Stimulated activated CD8-positive, alpha-beta memory T cell treated with anti-CD3 and anti-CD28 coated beads, Interleukin-7, amount 100 ng/mL, for 4 hours (primary cell): ENCODE data around the gene TMEM273.

Experiments
- DNase-seq, 2 donors: peaks; one replicate each; pipeline ENCODE4 v3.0.0-alpha.2; 2020; ENCODE audit warnings: low read depth in 2 of 2

TMEM273 gene

GRCh38 chr10:49116509-49117375 lies 71.4 kb downstream of the TMEM273 start:
- no peak for DNase-seq

GRCh38 chr10:49115796-49116508 lies 72.2 kb downstream of the TMEM273 start:
- DNase-seq = no peak

GRCh38 chr10:49115015-49115795 lies 73.0 kb downstream of the TMEM273 start, which contains the start of gene VSTM4:
TSS of gene VSTM4 (minus strand) at chr10:49115522. CDS start at chr10:49115485, 37 bp downstream.
- DNase-seq = no peak

- DNase-seq = no peak
These were observed 73.5 kb downstream of the TMEM273 start for GRCh38 chr10:49114718-49115014.

- DNase-seq = no peak
These were observed 74.5 kb downstream of the TMEM273 start for GRCh38 chr10:49113741-49114141.

GRCh38 chr10:49112851-49113250 lies 75.3 kb downstream of the TMEM273 start:
- no peak for DNase-seq

GRCh38 chr10:49112098-49112497 lies 76.1 kb downstream of the TMEM273 start:
- no peak for DNase-seq

- no peak for DNase-seq
These were observed 76.9 kb downstream of the TMEM273 start for GRCh38 chr10:49111320-49111698.

- DNase-seq = no peak
These were observed 77.4 kb downstream of the TMEM273 start for GRCh38 chr10:49110684-49111319.

GRCh38 chr10:49109669-49110340 lies 78.4 kb downstream of the TMEM273 start:
- DNase-seq = no peak

GRCh38 chr10:49108656-49109055 lies 79.5 kb downstream of the TMEM273 start:
- DNase-seq = no peak

- DNase-seq = no peak
These were observed 80.3 kb downstream of the TMEM273 start for GRCh38 chr10:49107887-49108267.

GRCh38 chr10:49107111-49107886 lies 80.9 kb downstream of the TMEM273 start:
- DNase-seq = no peak

GRCh38 chr10:49106451-49106850 lies 81.7 kb downstream of the TMEM273 start:
- no peak for DNase-seq

GRCh38 chr10:49105076-49105475 lies 83.1 kb downstream of the TMEM273 start:
- DNase-seq = no peak
